HepG2 (cell line): ENCODE data around the gene ANAPC16. TPM values are rescaled to one million over a fixed set of nuclear protein-coding genes. Genes with fewer than 3 reads are reported as not detected.
A peak's percentile ranks its signal among the peaks of the same experiment; 100 is the strongest.

Experiments used
- GFI1 ChIP-seq: sonication (generic); formaldehyde crosslinking; IDR thresholded peaks from 2 replicates; pipeline ENCODE4 v1.5.0; 2020; ENCODE audit warnings: missing genetic modification reagents, mild to moderate bottlenecking, borderline replicate concordance
- HDAC1 ChIP-seq: sonication (generic); formaldehyde crosslinking; IDR thresholded peaks from 2 replicates; pipeline ENCODE4 v1.5.1; 2020; ENCODE audit warnings: mild to moderate bottlenecking, missing genetic modification reagents
- MEIS2 ChIP-seq: sonication (generic); formaldehyde crosslinking; IDR thresholded peaks from 2 replicates; pipeline ENCODE4 v1.9.0; 2021; ENCODE audit warnings: mild to moderate bottlenecking, missing genetic modification reagents
- SIX1 ChIP-seq: sonication (generic); formaldehyde crosslinking; IDR thresholded peaks from 2 replicates; pipeline ENCODE4 v1.4.0; 2020; ENCODE audit warnings: missing genetic modification reagents, borderline replicate concordance
- TBX2 ChIP-seq: sonication (generic); formaldehyde crosslinking; IDR thresholded peaks from 2 replicates; pipeline ENCODE4 v1.5.0; 2020; ENCODE audit warnings: missing genetic modification reagents, mild to moderate bottlenecking, borderline replicate concordance
- ZNF558 ChIP-seq: sonication (generic); formaldehyde crosslinking; IDR thresholded peaks from 2 replicates; pipeline ENCODE4 v1.9.0; 2022; ENCODE audit warnings: mild to moderate bottlenecking, missing genetic modification reagents, borderline replicate concordance
- ZNF75D ChIP-seq: sonication (generic); formaldehyde crosslinking; IDR thresholded peaks from 2 replicates; pipeline ENCODE4 v1.8.1; 2023; ENCODE audit warnings: missing genetic modification reagents, mild to moderate bottlenecking, borderline replicate concordance
- polyA plus RNA-seq, 8 experiments: library from polyadenylated mRNA; depleted of rRNA in 3 of 8; stranded (reverse) in 7 of 8; unstranded in 1 of 8; fragments of >200 nt; fragmentation: Illumina TruSeq in 4 of 8; extraction: Trizol in 4 of 8; gene quantifications; 2 replicates each; pipeline versions ENCODE4 v1.2.1 to v1.2.3, GENCODE V29; 2011 to 2016; ENCODE audit warnings: low read depth in 4 of 8, missing spikeins in 1 of 8, mixed read lengths in 1 of 8; ENCODE audit not compliant: insufficient read depth in 1 of 8
- total RNA-seq, 5 experiments: library from RNA; depleted of rRNA; stranded (reverse); fragments of >200 nt; fragmentation: Illumina TruSeq; extraction: Trizol; gene quantifications; 2 replicates each; pipeline ENCODE4 v1.2.3, GENCODE V29; 2016; ENCODE audit warnings: low read depth in 1 of 5
- TF ChIP-seq, protein P1 (sequence below): sonication (generic); formaldehyde crosslinking; IDR thresholded peaks from 2 replicates; pipeline ENCODE4 v1.4.0; 2020; ENCODE audit warnings: missing genetic modification reagents
- TF ChIP-seq, protein P2 (sequence below): sonication (generic); formaldehyde crosslinking; conservative IDR thresholded peaks from 2 replicates; pipeline ENCODE4 v1.8.0; 2022; ENCODE audit warnings: low read depth, missing genetic modification reagents
- TF ChIP-seq, protein P3 (sequence below): sonication (generic); formaldehyde crosslinking; IDR thresholded peaks from one replicate; pipeline ENCODE4 v1.5.1; 2020; ENCODE audit warnings: mild to moderate bottlenecking, missing genetic modification reagents; ENCODE audit errors: not compliant biosample characterization

The ANAPC16 gene
- total and polyA plus RNA-seq, 2 of the 13 experiments (the other 11 are each of a cell fraction or from before 2014, with no cell fraction given): 74.8 to 89.4 TPM

DNA sequence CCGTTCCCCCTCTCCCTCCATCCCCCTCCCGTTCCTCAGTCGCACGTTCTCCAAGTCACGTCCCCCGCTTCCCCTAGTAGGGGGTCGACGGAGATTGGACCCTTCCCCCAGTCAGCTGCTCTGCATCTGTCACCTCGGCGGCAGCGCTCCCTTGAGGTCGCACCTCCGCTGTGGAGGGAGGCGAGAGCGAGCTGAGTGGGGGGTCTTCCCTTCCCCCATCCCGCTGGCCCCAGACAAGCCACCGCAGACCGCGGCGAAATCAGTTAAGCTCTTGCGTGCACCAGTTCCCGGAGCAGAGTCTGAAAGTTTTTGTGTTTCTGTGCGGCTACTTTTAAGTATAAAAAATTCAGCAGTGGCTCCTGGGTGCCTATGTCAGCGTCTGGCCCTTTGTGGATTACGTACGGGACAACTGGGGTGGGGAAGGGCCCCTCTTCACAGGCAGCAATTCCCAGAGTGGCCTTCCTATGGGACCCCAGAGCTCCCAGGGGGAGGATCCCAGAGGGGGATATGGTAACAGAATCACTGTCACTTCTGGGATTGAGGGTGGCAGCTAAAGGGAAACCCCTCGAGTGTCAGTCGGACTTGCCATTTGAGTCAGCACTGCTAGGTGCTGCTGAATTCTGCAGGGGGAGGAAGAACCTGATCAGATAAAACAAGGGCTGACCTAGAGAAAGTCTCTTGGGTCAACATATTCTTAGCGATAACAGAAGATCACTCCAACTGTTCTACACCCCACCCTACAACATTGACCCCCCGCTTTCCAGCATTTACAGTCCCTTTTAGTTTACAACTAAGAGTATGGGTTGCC is 45.4 kb downstream of the ANAPC16 start (continued):
- TF ChIP-seq, protein P1, sequence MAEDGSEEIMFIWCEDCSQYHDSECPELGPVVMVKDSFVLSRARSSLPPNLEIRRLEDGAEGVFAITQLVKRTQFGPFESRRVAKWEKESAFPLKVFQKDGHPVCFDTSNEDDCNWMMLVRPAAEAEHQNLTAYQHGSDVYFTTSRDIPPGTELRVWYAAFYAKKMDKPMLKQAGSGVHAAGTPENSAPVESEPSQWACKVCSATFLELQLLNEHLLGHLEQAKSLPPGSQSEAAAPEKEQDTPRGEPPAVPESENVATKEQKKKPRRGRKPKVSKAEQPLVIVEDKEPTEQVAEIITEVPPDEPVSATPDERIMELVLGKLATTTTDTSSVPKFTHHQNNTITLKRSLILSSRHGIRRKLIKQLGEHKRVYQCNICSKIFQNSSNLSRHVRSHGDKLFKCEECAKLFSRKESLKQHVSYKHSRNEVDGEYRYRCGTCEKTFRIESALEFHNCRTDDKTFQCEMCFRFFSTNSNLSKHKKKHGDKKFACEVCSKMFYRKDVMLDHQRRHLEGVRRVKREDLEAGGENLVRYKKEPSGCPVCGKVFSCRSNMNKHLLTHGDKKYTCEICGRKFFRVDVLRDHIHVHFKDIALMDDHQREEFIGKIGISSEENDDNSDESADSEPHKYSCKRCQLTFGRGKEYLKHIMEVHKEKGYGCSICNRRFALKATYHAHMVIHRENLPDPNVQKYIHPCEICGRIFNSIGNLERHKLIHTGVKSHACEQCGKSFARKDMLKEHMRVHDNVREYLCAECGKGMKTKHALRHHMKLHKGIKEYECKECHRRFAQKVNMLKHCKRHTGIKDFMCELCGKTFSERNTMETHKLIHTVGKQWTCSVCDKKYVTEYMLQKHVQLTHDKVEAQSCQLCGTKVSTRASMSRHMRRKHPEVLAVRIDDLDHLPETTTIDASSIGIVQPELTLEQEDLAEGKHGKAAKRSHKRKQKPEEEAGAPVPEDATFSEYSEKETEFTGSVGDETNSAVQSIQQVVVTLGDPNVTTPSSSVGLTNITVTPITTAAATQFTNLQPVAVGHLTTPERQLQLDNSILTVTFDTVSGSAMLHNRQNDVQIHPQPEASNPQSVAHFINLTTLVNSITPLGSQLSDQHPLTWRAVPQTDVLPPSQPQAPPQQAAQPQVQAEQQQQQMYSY (CRISPR knock-in tag): 0 out of 2 replicates have a peak, but pooled peaks have one; percentile 18
- TF ChIP-seq GFI1 (CRISPR knock-in tag) (no peak), SIX1 (CRISPR knock-in tag) (0 out of 2 replicates have a peak, but pooled peaks have one; percentile 3), ZNF75D (no peak), TBX2 (CRISPR knock-in tag) (peak; percentile 82), MEIS2 (CRISPR knock-in tag) (peak; percentile 20; the same call in 1 of the 2 replicates), ZNF558 (CRISPR knock-in tag) (0 out of 2 replicates have a peak, but pooled peaks have one; percentile 60), HDAC1 (CRISPR knock-in tag) (peak; percentile 77)
- TF ChIP-seq, protein P2, sequence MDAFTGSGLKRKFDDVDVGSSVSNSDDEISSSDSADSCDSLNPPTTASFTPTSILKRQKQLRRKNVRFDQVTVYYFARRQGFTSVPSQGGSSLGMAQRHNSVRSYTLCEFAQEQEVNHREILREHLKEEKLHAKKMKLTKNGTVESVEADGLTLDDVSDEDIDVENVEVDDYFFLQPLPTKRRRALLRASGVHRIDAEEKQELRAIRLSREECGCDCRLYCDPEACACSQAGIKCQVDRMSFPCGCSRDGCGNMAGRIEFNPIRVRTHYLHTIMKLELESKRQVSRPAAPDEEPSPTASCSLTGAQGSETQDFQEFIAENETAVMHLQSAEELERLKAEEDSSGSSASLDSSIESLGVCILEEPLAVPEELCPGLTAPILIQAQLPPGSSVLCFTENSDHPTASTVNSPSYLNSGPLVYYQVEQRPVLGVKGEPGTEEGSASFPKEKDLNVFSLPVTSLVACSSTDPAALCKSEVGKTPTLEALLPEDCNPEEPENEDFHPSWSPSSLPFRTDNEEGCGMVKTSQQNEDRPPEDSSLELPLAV (CRISPR knock-in tag): no peak
- TF ChIP-seq, protein P3, sequence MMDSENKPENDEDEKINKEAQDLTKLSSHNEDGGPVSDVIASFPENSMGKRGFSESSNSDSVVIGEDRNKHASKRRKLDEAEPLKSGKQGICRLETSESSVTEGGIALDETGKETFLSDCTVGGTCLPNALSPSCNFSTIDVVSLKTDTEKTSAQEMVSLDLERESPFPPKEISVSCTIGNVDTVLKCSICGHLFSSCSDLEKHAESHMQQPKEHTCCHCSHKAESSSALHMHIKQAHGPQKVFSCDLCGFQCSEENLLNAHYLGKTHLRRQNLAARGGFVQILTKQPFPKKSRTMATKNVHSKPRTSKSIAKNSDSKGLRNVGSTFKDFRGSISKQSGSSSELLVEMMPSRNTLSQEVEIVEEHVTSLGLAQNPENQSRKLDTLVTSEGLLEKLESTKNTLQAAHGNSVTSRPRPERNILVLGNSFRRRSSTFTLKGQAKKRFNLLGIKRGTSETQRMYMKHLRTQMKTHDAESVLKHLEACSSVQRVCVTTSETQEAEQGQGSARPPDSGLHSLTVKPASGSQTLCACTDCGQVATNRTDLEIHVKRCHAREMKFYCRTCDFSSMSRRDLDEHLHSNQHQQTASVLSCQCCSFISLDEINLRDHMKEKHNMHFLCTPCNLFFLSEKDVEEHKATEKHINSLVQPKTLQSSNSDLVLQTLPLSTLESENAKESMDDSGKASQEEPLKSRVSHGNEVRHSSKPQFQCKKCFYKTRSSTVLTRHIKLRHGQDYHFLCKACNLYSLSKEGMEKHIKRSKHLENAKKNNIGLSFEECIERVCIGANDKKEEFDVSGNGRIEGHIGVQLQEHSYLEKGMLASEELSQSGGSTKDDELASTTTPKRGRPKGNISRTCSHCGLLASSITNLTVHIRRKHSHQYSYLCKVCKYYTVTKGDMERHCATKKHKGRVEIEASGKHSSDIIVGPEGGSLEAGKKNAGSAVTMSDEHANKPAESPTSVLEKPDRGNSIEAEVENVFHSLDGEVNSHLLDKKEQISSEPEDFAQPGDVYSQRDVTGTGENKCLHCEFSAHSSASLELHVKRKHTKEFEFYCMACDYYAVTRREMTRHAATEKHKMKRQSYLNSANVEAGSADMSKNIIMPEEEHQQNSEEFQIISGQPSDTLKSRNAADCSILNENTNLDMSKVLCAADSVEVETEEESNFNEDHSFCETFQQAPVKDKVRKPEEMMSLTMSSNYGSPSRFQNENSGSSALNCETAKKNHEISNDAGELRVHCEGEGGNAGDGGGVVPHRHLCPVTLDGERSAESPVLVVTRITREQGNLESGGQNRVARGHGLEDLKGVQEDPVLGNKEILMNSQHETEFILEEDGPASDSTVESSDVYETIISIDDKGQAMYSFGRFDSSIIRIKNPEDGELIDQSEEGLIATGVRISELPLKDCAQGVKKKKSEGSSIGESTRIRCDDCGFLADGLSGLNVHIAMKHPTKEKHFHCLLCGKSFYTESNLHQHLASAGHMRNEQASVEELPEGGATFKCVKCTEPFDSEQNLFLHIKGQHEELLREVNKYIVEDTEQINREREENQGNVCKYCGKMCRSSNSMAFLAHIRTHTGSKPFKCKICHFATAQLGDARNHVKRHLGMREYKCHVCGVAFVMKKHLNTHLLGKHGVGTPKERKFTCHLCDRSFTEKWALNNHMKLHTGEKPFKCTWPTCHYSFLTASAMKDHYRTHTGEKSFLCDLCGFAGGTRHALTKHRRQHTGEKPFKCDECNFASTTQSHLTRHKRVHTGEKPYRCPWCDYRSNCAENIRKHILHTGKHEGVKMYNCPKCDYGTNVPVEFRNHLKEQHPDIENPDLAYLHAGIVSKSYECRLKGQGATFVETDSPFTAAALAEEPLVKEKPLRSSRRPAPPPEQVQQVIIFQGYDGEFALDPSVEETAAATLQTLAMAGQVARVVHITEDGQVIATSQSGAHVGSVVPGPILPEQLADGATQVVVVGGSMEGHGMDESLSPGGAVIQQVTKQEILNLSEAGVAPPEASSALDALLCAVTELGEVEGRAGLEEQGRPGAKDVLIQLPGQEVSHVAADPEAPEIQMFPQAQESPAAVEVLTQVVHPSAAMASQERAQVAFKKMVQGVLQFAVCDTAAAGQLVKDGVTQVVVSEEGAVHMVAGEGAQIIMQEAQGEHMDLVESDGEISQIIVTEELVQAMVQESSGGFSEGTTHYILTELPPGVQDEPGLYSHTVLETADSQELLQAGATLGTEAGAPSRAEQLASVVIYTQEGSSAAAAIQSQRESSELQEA (CRISPR knock-in tag): peak; percentile 15
